GM19239 (cell line): ENCODE measurements around the gene ARNT2.

ENCODE experiments used
- DNase-seq: peaks from one replicate; pipeline ENCODE4 v3.0.0; 2011; ENCODE audit warnings: low spot score; ENCODE audit not compliant: insufficient read length
- FAIRE-seq: peaks from 2 replicates; lab custom pipeline; 2011; peaks lifted over from hg19 to GRCh38; lab: Jason Lieb, UNC

ARNT2 gene

DNA sequence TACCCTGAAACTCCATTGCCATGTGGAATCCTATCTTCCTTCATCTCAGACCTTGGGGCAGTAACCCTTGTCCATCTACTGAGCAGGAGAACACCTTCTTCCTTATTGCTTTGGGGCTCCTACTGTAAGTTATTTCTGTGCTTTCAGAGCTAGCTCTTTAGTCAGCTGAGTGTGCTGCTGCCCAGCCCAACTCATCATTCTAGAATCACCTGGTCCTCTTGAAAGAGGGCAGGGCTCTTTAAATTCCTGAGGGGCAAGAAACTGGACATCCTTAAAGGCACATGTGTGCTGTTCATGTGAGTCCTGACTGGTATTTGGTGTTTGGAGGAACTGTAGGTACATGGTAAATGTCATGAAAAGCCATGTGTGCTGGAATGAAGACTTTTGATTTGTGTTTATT, 140.9 kb downstream of the ARNT2 start:
- no peak for DNase-seq
- no peak for FAIRE-seq

GRCh38 chr15:80547264-80547663, 143.1 kb downstream of the ARNT2 start:
- no peak for DNase-seq
- no peak for FAIRE-seq

- no peak for DNase-seq
These were observed 145.0 kb downstream of the ARNT2 start for GRCh38 chr15:80549191-80549590.

GRCh38 chr15:80549654-80550053, 145.5 kb downstream of the ARNT2 start:
- FAIRE-seq = no peak

More at GRCh38 chr15:80549191-80549590, 145.0 kb downstream of the ARNT2 start:
- FAIRE-seq = no peak

GRCh38 chr15:80550219-80550907, 146.2 kb downstream of the ARNT2 start:
- DNase-seq = no peak
- no peak for FAIRE-seq

More at GRCh38 chr15:80549654-80550053, 145.5 kb downstream of the ARNT2 start:
- DNase-seq = no peak

DNA sequence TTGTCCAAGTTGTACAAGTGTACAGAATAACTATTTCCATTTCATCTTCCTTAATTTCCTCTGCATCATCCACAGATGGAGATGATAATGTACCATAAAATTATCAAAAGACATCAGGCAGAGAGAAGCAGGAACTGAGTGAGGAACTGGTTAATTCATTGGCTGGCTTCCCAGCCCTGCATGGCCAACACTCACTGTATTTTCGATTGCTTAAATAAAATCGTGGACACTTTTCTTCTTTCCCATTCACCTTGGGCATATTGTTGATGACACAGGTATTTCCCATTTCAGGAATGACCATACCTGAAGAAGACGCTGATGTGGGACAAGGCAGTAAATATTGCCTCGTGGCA, 146.7 kb downstream of the ARNT2 start:
- FAIRE-seq = no peak
- no peak for DNase-seq

GRCh38 chr15:80551348-80551747, 147.2 kb downstream of the ARNT2 start:
- FAIRE-seq (no peak), DNase-seq (no peak)

DNA sequence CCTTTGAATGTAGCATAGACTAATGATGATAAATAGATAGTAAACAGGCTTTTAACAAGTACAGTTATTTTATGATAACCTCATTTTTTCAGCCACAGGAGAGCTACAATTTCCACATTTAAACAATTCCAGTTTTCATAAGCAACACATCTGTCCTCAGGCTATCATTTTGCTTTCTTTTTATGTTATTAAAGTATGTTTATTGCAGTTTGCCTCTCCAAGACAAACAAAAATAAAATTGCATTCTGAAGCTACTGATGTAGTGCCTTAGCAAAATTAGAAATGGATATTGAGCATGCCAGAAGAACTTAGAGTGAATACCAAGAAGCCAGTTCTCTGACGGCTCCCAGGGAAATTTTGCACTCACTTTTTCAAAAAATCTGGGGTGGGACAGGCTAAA, 150.4 kb downstream of the ARNT2 start:
- no peak for FAIRE-seq
- no peak for DNase-seq

DNA sequence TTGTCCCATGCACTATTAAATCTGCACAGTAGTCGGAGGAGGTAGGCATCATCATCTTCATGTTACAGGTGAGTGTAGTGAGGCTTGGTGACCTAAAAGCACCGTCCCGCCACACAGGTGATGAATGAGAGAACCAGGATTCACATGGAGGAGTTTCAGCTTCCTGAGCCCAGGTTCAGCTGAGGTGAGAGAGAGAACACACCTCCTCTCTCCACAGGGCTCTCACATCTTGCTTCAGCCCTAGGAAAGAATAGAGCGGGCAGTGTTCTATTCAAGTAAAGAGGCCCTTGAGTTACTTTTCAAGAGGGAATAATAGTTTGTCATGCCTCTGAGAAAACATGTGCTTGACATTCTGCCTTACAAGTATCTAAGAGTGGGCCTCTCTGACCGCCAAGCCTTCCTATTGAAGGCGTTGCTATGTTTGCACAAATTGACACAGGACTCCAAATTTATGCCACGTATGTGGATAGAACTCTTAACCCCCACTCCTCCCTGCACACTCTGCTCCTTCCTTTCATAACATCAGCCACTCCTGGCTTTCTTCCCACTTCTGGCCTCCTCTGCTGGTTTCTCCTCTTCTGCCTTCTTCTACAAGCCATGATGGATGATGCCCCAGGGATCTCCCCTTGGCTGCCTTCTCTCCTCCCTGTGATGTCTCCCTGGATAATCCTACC, 152.6 kb downstream of the ARNT2 start:
- no peak for FAIRE-seq
- DNase-seq = no peak

DNA sequence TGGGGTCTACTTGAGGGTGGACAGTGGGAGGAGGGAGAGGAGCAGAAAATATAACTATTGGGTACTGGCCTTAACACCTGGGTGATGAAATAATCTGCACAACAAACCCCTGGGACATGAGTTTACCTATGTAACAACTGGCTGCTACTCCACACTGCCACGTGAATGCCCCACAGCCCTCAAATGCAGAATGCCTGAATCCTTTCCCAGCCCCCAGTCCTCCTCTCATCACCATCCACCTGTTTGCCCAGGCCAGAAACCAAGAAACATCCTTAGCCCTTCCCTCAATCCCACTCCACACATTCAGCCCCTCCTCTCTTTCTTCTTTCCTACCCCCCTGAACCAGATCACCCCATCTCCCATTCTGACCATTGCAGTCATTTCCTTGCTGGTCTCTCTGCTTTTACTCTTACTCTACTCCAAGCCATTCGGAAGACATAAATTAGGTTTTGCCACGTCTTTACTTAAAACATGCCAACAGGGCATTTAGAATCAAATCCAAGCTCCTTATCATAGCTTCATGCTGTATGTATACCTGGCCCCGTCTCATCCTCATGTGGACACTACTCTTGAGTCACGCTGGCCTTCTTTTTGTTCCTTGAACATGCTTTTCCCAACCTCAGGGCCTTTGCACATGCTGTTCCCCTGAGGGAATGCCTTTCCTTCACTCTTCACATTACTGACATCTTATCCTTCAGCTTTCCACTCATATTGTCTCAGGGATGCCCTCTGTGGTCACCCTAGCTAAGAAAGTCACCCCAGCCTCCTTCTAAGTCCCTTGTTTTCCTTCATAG, 153.5 kb downstream of the ARNT2 start:
- DNase-seq (no peak), FAIRE-seq (no peak)

- no peak for DNase-seq
- FAIRE-seq = no peak
These were observed 154.6 kb downstream of the ARNT2 start for GRCh38 chr15:80558631-80559319.

- DNase-seq (no peak), FAIRE-seq (no peak)
These were observed 155.1 kb downstream of the ARNT2 start for GRCh38 chr15:80559320-80559693.

GRCh38 chr15:80559761-80560160, 155.6 kb downstream of the ARNT2 start:
- DNase-seq (no peak), FAIRE-seq (no peak)

- DNase-seq (no peak), FAIRE-seq (no peak)
These were observed 156.6 kb downstream of the ARNT2 start for GRCh38 chr15:80560601-80561400.

GRCh38 chr15:80561500-80561899, 157.3 kb downstream of the ARNT2 start:
- no peak for DNase-seq
- no peak for FAIRE-seq

- no peak for DNase-seq
- no peak for FAIRE-seq
These were observed 157.9 kb downstream of the ARNT2 start for GRCh38 chr15:80562033-80562432.

GRCh38 chr15:80562846-80563245, 158.7 kb downstream of the ARNT2 start:
- no peak for FAIRE-seq
- no peak for DNase-seq

- DNase-seq (no peak), FAIRE-seq (no peak)
These were observed 159.3 kb downstream of the ARNT2 start for GRCh38 chr15:80563372-80563997.

- FAIRE-seq (no peak), DNase-seq (no peak)
These were observed 159.9 kb downstream of the ARNT2 start for GRCh38 chr15:80564056-80564455.
